ENCODE data around the gene RNASE1. TPM values are rescaled to one million over a fixed set of nuclear protein-coding genes. Genes with fewer than 3 reads are reported as not detected.

The RNASE1 gene
- total and polyA plus RNA-seq, 2 donors (not counting 3 experiments of a cell fraction or from before 2014, with no cell fraction given): 182 to 909 TPM

DNA sequence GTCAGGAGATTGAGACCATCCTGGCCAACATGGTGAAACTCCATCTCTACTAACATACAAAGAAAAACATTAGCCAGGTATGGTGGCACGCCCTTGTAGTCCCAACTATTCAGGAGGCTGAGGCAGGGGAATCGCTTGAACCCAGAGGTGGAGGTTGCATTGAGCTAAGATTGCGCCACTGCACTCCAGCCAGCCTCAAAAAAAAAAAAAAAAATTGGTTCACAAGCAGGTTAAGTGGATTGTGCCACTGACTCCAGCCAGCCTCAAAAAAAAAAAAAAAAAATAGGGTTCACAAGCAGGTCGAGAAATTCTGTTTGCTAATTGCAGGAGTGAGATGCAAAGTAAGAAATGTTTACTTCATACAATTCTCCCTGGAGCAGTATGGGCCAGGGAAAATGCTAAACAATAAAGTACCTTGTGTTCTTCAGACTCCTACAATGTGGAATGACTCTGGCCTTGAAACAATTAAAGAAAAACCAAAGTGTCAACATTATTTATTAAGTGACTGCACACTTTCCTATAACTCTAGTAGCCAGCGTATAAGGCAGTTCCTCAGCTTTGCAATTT is 28.3 kb downstream of the RNASE1 start:
- H3K4me2 ChIP-seq (ENCODE audit: insufficient read depth, low read length): no peak overlapping the region
- H3K4me1 ChIP-seq (ENCODE audit: control insufficient read depth, extremely low read depth, insufficient read depth, low read length): no peaks in the 10 kb centered on the region
- H2AFZ ChIP-seq (ENCODE audit: low read depth, low read length): no peak overlapping the region
- no peaks in the 10 kb centered on the region for H3K36me3 ChIP-seq (ENCODE audit: control insufficient read depth in 2 of 2, extremely low read depth in 1 of 2, insufficient read depth in 2 of 2, low read length in 2 of 2)
- TF ChIP-seq POLR2A (IDR thresholded peaks at IDR 0.05; ENCODE audit: low read depth, low read length) (no peak), GATA2 (IDR thresholded peaks at IDR 0.05; ENCODE audit: insufficient read depth, insufficient read length, low read depth, low read length) (no peak), JUN (IDR thresholded peaks at IDR 0.05; ENCODE audit: borderline replicate concordance, insufficient read depth, insufficient read length, low read depth) (no peak), EZH2 (IDR thresholded peaks at IDR 0.05; ENCODE audit: borderline replicate concordance, low read depth, low read length, severe bottlenecking) (no peak), FOS (IDR thresholded peaks at IDR 0.05; ENCODE audit: borderline replicate concordance, insufficient read depth, low read length) (no peak), MYC (IDR thresholded peaks at IDR 0.05; ENCODE audit: low read depth, low read length) (no peak), POLR2AphosphoS5 (IDR thresholded peaks at IDR 0.05; ENCODE audit: insufficient read depth, low read depth, low read length) (no peak)
- TF ChIP-seq, protein P1, sequence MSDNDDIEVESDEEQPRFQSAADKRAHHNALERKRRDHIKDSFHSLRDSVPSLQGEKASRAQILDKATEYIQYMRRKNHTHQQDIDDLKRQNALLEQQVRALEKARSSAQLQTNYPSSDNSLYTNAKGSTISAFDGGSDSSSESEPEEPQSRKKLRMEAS (IDR thresholded peaks at IDR 0.05; ENCODE audit: insufficient read depth, insufficient read length): no peak
- TF ChIP-seq, protein P2, sequence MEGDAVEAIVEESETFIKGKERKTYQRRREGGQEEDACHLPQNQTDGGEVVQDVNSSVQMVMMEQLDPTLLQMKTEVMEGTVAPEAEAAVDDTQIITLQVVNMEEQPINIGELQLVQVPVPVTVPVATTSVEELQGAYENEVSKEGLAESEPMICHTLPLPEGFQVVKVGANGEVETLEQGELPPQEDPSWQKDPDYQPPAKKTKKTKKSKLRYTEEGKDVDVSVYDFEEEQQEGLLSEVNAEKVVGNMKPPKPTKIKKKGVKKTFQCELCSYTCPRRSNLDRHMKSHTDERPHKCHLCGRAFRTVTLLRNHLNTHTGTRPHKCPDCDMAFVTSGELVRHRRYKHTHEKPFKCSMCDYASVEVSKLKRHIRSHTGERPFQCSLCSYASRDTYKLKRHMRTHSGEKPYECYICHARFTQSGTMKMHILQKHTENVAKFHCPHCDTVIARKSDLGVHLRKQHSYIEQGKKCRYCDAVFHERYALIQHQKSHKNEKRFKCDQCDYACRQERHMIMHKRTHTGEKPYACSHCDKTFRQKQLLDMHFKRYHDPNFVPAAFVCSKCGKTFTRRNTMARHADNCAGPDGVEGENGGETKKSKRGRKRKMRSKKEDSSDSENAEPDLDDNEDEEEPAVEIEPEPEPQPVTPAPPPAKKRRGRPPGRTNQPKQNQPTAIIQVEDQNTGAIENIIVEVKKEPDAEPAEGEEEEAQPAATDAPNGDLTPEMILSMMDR (IDR thresholded peaks at IDR 0.05; ENCODE audit: extremely low read depth in 1 of 2, insufficient read depth in 1 of 2, low read depth in 1 of 2, low read length in 2 of 2): no peak
- no peaks in the 10 kb centered on the region for H3K9me1 ChIP-seq (replicated peaks; ENCODE audit: control insufficient read depth, extremely low read depth, insufficient read depth, low read length)
- POLR2A ChIA-PET: no interaction called here
- dilution Hi-C loops (cut with MboI; ENCODE audit: extremely low pct_ligation_motif_present, low sequenced_read_pairs): no loop called here
- H3K9me3 ChIP-seq (replicated peaks; ENCODE audit: control insufficient read depth, insufficient read depth, low read length): no peaks in the 10 kb centered on the region
- no peaks in the 10 kb centered on the region for H3K79me2 ChIP-seq (ENCODE audit: control insufficient read depth, insufficient read depth, low read length)
- H3K4me3 ChIP-seq (replicated peaks in 1 of 3; ENCODE audit: insufficient read depth in 1 of 3, low read depth in 1 of 3, low read length in 3 of 3): no peak overlapping the region
- no peak overlapping the region for H3K9ac ChIP-seq (replicated peaks; ENCODE audit: extremely low read depth, insufficient read depth, low read length)
- no peaks in the 10 kb centered on the region for H4K20me1 ChIP-seq (replicated peaks; ENCODE audit: control insufficient read depth, extremely low read depth, insufficient read depth, low read length)
- intact Hi-C loops (cut with micrococcal nuclease): no loop called here
- DNase-seq (ENCODE audit: low read depth, low spot score): no peak
- no peak overlapping the region for H3K27ac ChIP-seq (ENCODE audit: insufficient read depth, low read depth, low read length)
- BruUV-seq (replicated peaks): no TSS peak
- H3K27me3 ChIP-seq (ENCODE audit: control insufficient read depth in 2 of 2, insufficient read depth in 2 of 2, low read length in 2 of 2): peaks cover 24 to 52% of the 10 kb centered on the region in 2 experiments
- FAIRE-seq: no peak
- CTCF ChIA-PET: interaction anchor here (1.3 to 1.4 kb wide), 2 partner anchors 16 to 83 kb away, joined by 3 to 4 read pairs; no protein-coding TSS in a partner anchor
